Keratinocyte (primary cell): Measurements from ENCODE around the gene RBFOX1. TPM values are rescaled to one million over a fixed set of nuclear protein-coding genes. Genes with fewer than 3 reads are reported as not detected.

Experiments
- DNase-seq: peaks from one replicate; pipeline ENCODE4 v3.0.0-alpha.2; 2011; ENCODE audit warnings: low read depth, missing footprints, low spot score
- FAIRE-seq: peaks from 2 replicates; lab custom pipeline; 2011; peaks lifted over from hg19 to GRCh38; lab: Jason Lieb, UNC
- H2AFZ ChIP-seq: 2 replicates; pipeline ENCODE4 v1.6.0; 2012; ENCODE audit warnings: low read length, control low read depth, inconsistent platforms; ENCODE audit not compliant: control insufficient read depth
- H3K27ac ChIP-seq: 2 replicates; pipeline ENCODE4 v1.5.1; 2011; ENCODE audit warnings: low read length; ENCODE audit not compliant: control insufficient read depth, insufficient read depth
- H3K27me3 ChIP-seq: 3 replicates; pipeline ENCODE4 v1.6.0; 2011; ENCODE audit warnings: low read length; ENCODE audit not compliant: control insufficient read depth, insufficient read depth; ENCODE audit errors: extremely low read depth
- H3K36me3 ChIP-seq, 2 experiments: 2 replicates in 1 of 2; 3 replicates in 1 of 2; pipeline ENCODE4 v1.5.1; 2011; ENCODE audit warnings: low read length in 2 of 2, mild to moderate bottlenecking in 1 of 2; ENCODE audit not compliant: control insufficient read depth in 2 of 2, insufficient read depth in 2 of 2; ENCODE audit errors: extremely low read depth in 1 of 2
- H3K4me1 ChIP-seq: 3 replicates; pipeline ENCODE4 v1.5.1; 2011; ENCODE audit warnings: low read length; ENCODE audit not compliant: control insufficient read depth, insufficient read depth; ENCODE audit errors: extremely low read depth
- H3K4me2 ChIP-seq: 3 replicates; pipeline ENCODE4 v1.6.0; 2011; ENCODE audit warnings: low read depth, low read length; ENCODE audit not compliant: control insufficient read depth, insufficient read depth; ENCODE audit errors: extremely low read depth
- H3K4me3 ChIP-seq, 3 experiments: fragments of 200-600 bp in 1 of 3; sonication (generic) in 1 of 3; 2 replicates in 2 of 3; 3 replicates in 1 of 3; pipeline ENCODE4 v1.5.1; 2011 to 2016; ENCODE audit warnings: low read length in 3 of 3, mild to moderate bottlenecking in 3 of 3, control low read depth in 2 of 3, inconsistent platforms in 1 of 3, low read depth in 1 of 3, mixed read lengths in 1 of 3, mixed run types in 1 of 3, moderate library complexity in 1 of 3; ENCODE audit not compliant: control insufficient read depth in 2 of 3, insufficient read depth in 2 of 3; ENCODE audit errors: extremely low read depth in 1 of 3
- H3K79me2 ChIP-seq: 2 replicates; pipeline ENCODE4 v1.6.0; 2012; ENCODE audit warnings: low read length; ENCODE audit not compliant: control insufficient read depth, insufficient read depth
- H3K9ac ChIP-seq: 3 replicates; pipeline ENCODE4 v1.6.0; 2011; ENCODE audit warnings: low read length; ENCODE audit not compliant: control insufficient read depth, insufficient read depth; ENCODE audit errors: extremely low read depth
- H3K9me1 ChIP-seq: 3 replicates; pipeline ENCODE4 v1.6.0; 2011; ENCODE audit warnings: low read length; ENCODE audit not compliant: control insufficient read depth, insufficient read depth; ENCODE audit errors: extremely low read depth
- H3K9me3 ChIP-seq: 2 replicates; pipeline ENCODE4 v1.5.1; 2012; ENCODE audit warnings: low read depth, low read length; ENCODE audit not compliant: control insufficient read depth
- H4K20me1 ChIP-seq: 3 replicates; pipeline ENCODE4 v1.6.0; 2011; ENCODE audit warnings: low read length; ENCODE audit not compliant: control insufficient read depth, insufficient read depth; ENCODE audit errors: extremely low read depth
- EZH2 ChIP-seq: IDR thresholded peaks from one replicate; pipeline ENCODE4 v1.6.1; 2012; ENCODE audit warnings: inconsistent platforms, mild to moderate bottlenecking, low read length, moderate library complexity
- dilution Hi-C: fragments of 300-500 bp; cut with MboI; formaldehyde crosslinking; loops from one replicate; pipeline ENCODE4 v1.7.0; 2020; ENCODE audit warnings: low sequenced_read_pairs; ENCODE audit not compliant: extremely low pct_ligation_motif_present
- polyA plus RNA-seq, 5 experiments: library from polyadenylated mRNA; depleted of rRNA in 3 of 5; stranded (reverse) in 3 of 5; stranded (forward) in 1 of 5; unstranded in 1 of 5; fragments of >200 nt; gene quantifications; 1 replicate in 1 of 5; 2 replicates in 3 of 5; 3 replicates in 1 of 5; pipeline versions ENCODE4 v1.2.1 to v1.2.3, GENCODE V29; 2011 to 2012; ENCODE audit warnings: missing spikeins in 2 of 5, low read depth in 1 of 5, low replicate concordance in 1 of 5
- TF ChIP-seq, protein P1 (sequence below), 3 experiments: IDR thresholded peaks in 1 of 3; conservative IDR thresholded peaks in 1 of 3; optimal IDR thresholded peaks in 1 of 3; 2 replicates in 2 of 3; 3 replicates in 1 of 3; pipeline versions ENCODE3 to v1.5.1; 2011; ENCODE audit warnings: low read length in 3 of 3, mild to moderate bottlenecking in 3 of 3, moderate library complexity in 2 of 3, control low read depth in 1 of 3, inconsistent platforms in 1 of 3; ENCODE audit not compliant: insufficient read depth in 2 of 3; ENCODE audit errors: extremely low read depth in 1 of 3

Gene RBFOX1
- polyA plus RNA-seq, 1 donor (not counting 4 experiments of a cell fraction or from before 2014, with no cell fraction given) = not detected

DNA sequence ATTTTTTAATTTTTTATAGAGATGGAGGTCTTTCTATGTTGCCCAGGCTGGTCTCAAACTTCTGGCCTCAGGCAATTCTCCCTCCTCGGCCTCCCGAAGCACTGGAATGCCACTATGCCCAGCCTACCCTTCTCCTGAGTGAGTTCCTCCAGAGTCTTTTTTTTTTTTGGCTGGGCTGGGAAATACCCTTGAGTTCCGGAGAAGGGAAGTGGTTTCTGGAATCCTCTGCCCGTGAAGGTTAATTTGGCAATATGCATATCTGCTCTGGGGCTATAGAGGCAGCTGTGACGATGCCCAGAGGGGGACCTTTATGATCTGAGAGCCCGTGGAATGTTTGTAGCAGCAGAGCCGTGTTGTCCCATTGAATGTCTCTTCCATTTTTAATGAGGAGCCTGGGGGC, 217.5 kb downstream of the RBFOX1 start:
- Histone ChIP-seq H3K27me3 (no peaks in the 10 kb centered on the region), H3K9me3 (peaks cover 7% of the 10 kb centered on the region), H2AFZ (no peak overlapping the region), H3K4me1 (no peaks in the 10 kb centered on the region), H3K27ac (no peak overlapping the region), H4K20me1 (no peaks in the 10 kb centered on the region), H3K79me2 (no peaks in the 10 kb centered on the region), H3K9me1 (no peaks in the 10 kb centered on the region), H3K36me3 (no peaks in the 10 kb centered on the region), H3K4me3 (no peak overlapping the region), H3K9ac (no peak overlapping the region), H3K4me2 (no peak overlapping the region)
- DNase-seq (no peak), FAIRE-seq (no peak)
- dilution Hi-C loops = no loop called here
- TF ChIP-seq, protein P1, sequence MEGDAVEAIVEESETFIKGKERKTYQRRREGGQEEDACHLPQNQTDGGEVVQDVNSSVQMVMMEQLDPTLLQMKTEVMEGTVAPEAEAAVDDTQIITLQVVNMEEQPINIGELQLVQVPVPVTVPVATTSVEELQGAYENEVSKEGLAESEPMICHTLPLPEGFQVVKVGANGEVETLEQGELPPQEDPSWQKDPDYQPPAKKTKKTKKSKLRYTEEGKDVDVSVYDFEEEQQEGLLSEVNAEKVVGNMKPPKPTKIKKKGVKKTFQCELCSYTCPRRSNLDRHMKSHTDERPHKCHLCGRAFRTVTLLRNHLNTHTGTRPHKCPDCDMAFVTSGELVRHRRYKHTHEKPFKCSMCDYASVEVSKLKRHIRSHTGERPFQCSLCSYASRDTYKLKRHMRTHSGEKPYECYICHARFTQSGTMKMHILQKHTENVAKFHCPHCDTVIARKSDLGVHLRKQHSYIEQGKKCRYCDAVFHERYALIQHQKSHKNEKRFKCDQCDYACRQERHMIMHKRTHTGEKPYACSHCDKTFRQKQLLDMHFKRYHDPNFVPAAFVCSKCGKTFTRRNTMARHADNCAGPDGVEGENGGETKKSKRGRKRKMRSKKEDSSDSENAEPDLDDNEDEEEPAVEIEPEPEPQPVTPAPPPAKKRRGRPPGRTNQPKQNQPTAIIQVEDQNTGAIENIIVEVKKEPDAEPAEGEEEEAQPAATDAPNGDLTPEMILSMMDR (optimal IDR thresholded peaks at IDR 0.05 in 1 of 3, IDR thresholded peaks at IDR 0.05 in 1 of 3, conservative IDR thresholded peaks at IDR 0.05 in 1 of 3; ENCODE audit: extremely low read depth in 1 of 3, insufficient read depth in 2 of 3, low read length in 3 of 3) = no peak
- no peak for TF ChIP-seq EZH2

DNA sequence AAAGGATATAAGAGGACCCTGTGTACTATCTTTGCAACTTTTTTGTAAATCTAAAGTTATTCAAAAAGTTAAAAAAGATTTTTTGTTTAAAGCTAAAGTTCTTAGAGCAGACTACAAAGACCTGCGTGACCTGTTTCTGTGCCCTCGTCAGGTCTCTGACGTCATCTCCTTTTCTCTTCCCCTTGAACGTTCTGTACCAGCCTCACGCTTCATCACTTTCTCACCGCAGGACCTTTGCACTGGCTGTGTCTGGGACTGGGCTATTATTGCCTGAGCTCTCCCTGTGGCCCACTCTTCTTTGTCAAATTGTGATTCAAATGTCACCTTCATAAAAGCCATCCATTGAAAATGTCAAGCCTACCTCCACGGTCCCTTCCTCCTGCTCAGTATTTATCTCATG, 222.8 kb downstream of the RBFOX1 start:
- H3K9ac ChIP-seq = no peak overlapping the region
- no peaks in the 10 kb centered on the region for H3K36me3 ChIP-seq
- H3K27ac ChIP-seq = no peak overlapping the region
- no peak for FAIRE-seq
- no peaks in the 10 kb centered on the region for H3K9me1 ChIP-seq
- peaks cover 2% of the 10 kb centered on the region for H3K9me3 ChIP-seq
- no peak overlapping the region for H2AFZ ChIP-seq
- H4K20me1 ChIP-seq = no peaks in the 10 kb centered on the region
- no peaks in the 10 kb centered on the region for H3K79me2 ChIP-seq
- TF ChIP-seq, protein P1 (optimal IDR thresholded peaks at IDR 0.05 in 1 of 3, IDR thresholded peaks at IDR 0.05 in 1 of 3, conservative IDR thresholded peaks at IDR 0.05 in 1 of 3; ENCODE audit: extremely low read depth in 1 of 3, insufficient read depth in 2 of 3, low read length in 3 of 3) = no peak
- no peak for TF ChIP-seq EZH2
- H3K4me1 ChIP-seq = no peaks in the 10 kb centered on the region
- no peak for DNase-seq
- dilution Hi-C loops = no loop called here
- H3K4me2 ChIP-seq = no peak overlapping the region
- H3K27me3 ChIP-seq = no peaks in the 10 kb centered on the region
- no peak overlapping the region for H3K4me3 ChIP-seq
